NCI-H2107 treated with DMSO at 0.1 percent for 48 hours (cell line): Measurements from ENCODE around the gene HCAR3.
"Not testable (repeated sequence)": the region's sequence is repeated elsewhere in the genome, so short reads cannot be mapped to it uniquely, and the experiment has no call there.

Experiments
- DNase-seq: peaks from one replicate; lab custom pipeline; 2025; ENCODE audit not compliant: unreplicated experiment; lab: John Stamatoyannopoulos, UW

The HCAR3 gene

DNA sequence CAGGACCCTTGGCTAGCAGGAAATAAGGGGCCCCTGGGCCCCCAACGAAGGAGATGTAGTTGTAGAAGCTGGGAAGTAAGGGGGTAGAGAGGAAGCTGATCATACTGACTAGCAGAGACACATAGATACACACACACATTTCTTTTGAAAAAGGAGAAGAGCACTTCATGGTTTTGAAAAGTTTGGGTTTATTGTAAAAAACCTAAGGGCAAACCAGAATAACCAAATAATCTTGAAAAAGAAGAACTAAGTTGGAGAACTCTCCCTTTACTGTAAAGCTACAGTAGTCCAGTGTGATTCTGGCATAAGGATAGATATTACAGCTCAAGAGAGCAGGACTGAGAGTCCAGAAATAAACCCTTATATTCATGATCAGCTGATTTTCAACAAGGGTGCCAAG lies 5.8 kb upstream of the HCAR3 start:
- DNase-seq = no peak

DNA sequence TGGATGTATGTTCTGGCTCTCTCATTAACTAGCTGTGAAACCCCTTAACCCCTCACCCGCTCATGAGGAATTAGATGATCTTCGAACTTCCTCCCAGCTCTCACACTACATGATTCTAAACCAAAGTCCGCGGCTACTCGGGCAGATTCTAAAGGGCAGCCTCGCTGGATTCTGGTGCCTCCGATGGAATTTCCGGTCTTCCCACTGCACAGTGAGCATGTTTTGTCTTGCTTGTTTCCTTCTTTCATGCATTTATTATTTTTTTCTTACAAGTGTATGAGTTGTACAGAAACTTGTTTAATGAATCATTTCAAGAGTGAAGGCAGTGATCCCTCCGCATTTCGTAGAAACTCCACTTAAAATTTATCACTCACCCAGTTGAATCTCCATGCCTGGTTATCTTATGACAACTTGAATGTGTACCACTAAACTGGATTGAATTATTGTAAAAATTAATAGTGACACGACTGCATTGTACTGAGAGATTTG lies 4.5 kb upstream of the HCAR3 start:
- DNase-seq = no peak

DNA sequence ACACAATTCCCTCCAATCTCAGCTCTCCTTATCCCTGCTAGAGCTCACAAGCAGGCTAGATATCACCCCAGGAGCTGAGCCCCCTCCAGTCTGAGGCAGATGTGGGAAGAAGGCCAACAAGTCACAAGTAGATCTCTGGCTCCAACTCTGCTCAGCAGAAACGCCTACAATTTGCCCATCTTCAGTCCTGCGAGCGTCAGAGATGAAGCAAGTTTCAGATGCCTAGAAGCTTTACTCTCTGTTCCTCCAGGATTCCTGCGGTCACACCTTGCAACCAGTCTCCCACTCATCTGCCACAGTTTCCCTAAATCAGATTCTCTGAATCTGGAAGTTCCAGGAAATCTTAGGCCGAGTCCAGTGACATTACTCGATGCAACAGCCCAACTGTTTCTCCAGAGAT lies 1.4 kb downstream of the HCAR3 start:
- not testable (repeated sequence) for DNase-seq

DNA sequence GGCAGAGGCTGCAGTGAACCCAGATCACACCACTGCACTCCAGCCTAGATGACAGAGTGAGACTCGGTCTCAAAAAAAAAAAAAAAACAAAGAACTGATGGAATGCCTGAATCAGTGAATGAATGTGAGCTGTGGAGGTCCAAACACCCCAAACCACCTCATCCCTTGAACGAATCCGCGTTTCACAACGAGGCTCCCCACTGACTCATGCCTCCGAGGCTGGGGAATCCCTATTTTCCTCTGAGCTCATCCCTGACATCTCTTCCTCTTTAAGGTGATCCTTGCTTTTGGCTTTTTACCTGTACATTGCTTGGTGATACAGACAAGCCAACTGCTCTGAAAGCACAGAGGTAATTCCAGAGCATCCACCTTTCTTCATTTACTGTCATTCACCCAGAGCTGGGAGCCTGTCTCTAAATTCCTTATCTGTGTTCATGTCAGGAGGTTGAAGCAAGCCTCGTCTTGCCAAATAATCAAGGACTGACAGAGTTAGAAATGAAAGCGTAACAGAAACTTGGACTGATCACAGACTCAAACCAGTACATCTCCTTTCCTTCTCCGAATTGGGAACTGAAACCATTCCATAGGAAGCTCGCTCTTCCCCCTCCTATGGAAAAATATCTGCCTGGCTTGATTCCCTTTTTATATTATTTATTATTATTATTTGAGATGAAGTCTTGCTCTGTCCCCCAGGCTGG lies 3.0 kb downstream of the HCAR3 start:
- not testable (repeated sequence) for DNase-seq

DNA sequence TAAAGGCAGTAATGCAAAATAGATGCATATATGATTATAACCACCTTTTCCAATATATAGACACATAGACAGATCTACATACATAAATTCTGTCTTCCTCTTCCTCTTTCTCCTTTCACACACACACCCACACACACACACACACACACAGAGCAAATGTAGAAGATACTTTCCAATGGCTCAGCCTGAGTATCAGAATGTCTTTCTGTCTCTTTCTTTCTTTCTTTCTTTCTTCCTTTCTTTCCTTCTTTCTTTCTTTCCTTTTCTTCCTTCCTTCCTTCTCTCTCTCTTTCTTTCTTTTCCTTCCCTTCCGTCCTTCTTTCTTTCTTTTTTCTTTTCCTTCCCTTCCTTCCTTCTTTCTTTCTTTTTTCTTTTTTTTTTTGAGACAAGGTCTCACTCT lies 5.3 kb downstream of the HCAR3 start:
- DNase-seq = not testable (repeated sequence)

DNA sequence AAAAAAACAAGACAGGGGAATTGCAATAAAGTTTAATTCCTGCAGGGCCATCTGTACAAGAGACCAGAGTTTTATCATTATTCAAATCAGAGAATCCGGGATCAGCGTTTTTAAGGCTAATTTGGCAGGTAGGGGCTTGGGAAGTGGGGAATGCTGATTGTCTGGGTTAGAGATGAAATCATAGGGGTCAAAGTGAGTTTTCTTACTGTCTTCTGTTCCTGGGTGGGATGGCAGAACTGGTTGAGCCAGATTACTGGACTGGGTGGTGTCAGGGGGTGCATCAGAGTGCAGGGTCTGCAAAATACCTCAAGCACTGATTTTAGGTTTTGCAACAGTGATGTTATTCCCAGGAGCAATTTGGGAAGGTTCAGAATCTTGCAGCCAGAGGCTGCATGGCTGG lies 6.3 kb downstream of the HCAR3 start:
- not testable (repeated sequence) for DNase-seq

DNA sequence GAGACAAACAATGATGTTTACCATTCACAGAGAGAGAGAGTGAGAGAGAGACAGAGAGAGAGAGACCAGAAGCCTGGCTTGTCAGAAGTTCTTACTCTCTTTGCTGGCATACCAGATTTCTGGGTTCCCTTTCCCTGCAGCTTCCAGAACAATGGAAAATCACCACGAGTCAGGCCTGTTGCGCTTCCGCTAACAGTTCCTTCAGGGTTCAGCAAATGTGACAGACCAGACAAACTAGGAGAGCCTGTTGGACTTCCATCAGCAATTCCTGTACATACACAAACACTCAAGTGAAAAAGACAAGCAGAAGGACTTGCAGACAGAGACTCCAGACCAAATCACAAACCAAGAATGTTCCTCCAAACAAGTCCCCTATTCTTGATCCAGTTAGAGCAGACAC lies 7.3 kb downstream of the HCAR3 start:
- DNase-seq = not testable (repeated sequence)

DNA sequence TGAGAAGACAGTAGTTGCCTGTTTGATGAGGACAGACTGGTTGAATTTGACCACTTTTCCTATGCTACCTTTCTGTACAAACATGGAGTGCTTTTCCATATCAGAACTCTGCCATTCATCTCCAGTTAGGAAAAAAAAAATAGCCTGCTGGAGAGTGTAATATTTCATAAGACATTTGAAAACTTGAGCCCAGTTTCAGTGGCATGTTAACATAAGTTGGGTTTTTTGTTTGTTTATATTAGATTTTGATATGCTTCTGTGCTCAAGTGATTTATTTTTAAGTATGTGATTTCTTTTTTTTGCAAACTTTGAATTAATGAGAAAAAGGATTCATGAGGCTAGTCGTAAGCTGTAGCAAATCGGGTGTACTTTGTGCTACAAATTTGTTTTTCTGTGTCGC lies 12.8 kb downstream of the HCAR3 start:
- DNase-seq = not testable (repeated sequence)

DNA sequence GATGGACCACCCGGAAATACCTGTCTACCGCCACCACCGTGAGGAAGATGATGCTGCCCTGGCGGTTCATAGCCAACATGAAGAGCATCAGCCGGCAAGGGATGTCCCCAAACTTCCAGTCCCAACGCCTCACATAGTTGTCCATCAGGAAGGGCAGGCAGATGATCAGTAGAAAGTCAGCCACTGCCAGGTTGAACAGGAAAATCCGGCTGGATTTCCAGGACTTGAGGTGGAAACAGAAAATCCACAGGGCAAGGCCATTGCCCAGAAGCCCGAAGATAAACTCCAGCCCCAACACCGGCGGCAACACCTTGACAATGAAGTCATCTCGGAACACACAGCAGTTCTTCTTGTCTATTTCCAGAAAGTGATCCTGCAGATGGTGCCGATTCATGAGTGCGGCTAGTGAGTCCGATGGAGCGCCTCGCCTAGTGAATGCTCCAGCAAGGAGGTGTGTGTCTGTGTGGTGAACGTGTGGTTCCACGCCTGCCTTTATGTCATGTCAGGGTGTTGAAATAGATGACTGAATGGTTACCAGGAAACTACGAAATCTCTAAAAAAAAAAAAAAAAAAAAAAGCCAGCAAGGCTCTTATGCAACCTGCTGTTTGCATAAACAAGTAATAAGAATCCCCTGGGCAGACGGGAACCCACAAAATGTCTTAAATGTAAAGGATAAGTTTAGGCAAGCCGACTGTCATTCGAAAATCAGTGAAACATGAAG lies 13.6 kb downstream of the HCAR3 start, which contains the start of gene HCAR2:
Gene HCAR2, minus strand, starts transcription at position 468 of the 722 bp plus-strand sequence. Its CDS starts 74 bp downstream, at position 394.
- DNase-seq = peak; percentile 24

DNA sequence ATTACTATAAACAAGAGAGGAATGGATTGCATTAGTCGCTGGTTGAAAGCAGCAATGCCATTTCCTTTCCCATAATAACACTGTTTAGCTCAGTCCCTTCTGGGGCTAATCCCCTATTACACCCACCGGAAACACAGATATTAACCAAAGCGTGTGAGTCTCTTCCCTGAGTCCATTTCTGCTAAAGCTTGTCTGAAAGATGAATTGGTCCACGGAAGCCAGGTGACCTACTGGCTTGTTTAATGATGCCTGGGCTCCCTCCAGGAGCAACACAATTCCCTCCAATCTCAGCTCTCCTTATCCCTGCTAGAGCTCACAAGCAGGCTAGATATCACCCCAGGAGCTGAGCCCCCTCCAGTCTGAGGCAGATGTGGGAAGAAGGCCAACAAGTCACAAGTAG lies 15.1 kb downstream of the HCAR3 start:
- not testable (repeated sequence) for DNase-seq

DNA sequence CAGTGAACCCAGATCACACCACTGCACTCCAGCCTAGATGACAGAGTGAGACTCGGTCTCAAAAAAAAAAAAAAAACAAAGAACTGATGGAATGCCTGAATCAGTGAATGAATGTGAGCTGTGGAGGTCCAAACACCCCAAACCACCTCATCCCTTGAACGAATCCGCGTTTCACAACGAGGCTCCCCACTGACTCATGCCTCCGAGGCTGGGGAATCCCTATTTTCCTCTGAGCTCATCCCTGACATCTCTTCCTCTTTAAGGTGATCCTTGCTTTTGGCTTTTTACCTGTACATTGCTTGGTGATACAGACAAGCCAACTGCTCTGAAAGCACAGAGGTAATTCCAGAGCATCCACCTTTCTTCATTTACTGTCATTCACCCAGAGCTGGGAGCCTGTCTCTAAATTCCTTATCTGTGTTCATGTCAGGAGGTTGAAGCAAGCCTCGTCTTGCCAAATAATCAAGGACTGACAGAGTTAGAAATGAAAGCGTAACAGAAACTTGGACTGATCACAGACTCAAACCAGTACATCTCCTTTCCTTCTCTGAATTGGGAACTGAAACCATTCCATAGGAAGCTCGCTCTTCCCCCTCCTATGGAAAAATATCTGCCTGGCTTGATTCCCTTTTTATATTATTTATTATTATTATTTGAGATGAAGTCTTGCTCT lies 16.4 kb downstream of the HCAR3 start:
- not testable (repeated sequence) for DNase-seq

DNA sequence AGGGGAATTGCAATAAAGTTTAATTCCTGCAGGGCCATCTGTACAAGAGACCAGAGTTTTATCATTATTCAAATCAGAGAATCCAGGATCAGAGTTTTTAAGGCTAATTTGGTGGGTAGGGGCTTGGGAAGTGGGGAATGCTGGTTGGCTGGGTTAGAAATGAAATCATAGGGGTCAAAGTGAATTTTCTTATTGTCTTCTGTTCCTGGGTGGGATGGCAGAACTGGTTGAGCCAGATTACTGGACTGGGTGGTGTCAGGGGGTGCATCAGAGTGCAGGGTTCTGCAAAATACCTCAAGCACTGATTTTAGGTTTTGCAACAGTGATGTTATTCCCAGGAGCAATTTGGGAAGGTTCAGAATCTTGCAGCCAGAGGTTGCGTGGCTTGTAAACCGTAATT lies 19.7 kb downstream of the HCAR3 start:
- DNase-seq = not testable (repeated sequence)

DNA sequence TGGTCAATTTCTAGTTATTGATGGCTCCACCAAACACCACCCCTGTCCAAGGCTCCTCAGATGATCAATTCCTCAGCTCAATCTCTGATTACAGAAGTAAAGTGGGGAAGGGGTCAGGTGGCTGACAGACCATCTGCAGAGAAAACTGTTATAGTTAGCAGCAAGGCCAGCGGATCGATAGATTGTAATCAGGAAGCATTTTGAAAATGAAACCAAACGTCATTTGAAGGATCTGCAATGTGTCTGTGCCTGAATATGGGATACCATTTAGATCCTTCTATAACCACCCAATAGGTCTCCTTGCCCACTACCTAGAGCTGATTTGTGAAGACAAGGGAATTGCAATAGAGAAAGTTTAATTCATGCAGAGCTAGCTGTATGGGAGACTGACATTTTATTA lies 25.0 kb downstream of the HCAR3 start:
- no peak for DNase-seq

DNA sequence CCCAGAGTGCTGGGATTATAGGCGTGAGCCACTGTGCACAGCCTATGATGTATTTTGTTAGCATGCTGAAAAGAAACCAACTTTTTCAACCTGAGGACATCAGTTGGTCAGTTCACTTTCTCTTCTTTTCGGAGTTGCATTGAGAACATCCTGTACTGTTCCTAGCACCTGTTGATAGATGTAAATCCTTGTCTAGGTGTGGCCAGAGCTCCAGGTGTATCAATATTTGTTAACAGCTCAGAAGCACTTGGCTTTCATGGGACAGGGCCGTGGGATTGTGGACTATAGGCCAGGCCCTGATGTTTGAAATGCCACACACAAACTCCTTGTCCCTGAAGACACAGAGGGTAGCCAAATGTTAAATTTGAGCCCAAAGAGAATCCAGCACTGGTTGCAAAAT lies 28.3 kb downstream of the HCAR3 start:
- no peak for DNase-seq

DNA sequence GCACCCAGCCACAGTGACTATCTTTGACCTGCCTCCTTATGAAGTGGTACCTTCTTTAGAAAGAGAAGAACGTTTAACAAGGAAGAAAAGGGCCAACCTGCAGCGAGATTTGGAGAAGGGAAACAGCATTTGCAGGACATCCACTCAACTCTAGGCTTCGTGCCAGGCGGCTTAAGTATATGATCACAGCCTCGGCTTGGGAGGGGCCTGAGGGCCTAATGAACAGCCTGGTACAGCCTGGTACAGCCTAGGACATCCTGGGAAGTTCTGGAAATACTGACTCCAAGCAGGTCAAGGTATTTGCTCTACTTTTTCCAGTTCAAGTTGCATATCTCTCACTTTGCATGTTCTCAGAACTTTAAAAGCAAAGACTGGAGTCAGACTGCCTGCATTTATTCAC lies 29.5 kb downstream of the HCAR3 start:
- DNase-seq = peak; percentile 17

DNA sequence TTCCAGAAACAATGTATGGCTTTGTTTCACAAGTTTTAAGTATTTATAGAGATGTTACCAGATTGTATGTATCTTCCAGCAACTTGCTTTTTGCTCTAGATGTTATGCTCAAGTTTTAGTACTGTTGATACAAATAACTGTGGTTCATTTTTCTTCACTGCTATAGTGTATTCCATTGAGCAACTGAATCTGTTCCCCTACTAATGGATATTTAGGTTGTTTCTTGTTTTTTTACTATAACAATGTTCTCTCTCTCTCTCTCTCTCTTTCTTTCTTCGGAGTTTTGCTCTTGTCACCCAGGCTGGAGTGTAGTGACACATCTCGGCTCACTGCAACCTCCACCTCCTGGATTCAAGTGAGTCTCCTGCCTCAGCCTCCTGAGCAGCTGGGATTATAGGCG lies 30.1 kb downstream of the HCAR3 start:
- DNase-seq = no peak

DNA sequence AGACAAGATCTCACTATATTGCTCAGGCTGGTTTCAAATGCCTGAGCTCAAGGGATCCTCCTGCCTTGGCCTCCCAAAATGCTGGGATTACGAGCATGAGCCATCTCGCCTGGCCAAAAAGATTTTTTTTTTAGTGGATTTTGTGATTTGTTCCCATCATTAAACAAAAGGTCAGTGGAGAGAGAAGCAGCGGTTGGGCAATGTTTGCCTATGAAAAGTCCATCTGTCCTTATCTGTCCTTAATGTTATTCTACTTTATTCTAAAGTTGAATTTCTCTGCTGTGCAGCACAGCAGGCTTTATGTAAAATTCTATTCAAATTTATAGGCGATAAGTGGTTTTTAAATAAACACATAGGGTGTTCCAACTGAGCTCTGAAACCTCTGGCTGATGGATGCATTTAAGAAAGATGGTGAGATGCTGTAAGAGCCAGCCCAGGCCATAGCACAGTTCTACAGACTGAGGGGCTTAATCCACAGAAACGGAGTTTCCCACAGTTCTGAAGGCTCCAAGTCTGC lies 32.3 kb downstream of the HCAR3 start:
- DNase-seq = no peak

DNA sequence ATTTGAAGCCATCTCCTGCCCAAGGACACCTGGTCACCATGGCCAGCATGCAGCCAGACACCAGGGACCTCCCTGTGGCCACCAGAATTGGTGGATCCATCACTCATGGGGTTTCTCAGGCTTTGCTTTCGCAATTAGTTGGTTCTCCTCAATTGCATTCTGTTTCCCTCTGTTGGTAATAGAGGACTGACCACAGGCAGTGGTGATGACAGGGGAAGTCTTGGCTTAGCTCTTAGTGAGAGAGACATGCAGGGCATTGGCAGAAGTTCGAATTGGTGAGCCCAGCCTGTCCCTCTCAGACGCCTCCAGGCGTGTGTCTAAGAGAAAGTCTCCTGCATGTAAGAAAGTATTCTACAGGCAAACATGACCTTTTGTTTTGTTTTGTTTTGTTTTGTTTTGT lies 34.8 kb downstream of the HCAR3 start:
- DNase-seq = no peak

DNA sequence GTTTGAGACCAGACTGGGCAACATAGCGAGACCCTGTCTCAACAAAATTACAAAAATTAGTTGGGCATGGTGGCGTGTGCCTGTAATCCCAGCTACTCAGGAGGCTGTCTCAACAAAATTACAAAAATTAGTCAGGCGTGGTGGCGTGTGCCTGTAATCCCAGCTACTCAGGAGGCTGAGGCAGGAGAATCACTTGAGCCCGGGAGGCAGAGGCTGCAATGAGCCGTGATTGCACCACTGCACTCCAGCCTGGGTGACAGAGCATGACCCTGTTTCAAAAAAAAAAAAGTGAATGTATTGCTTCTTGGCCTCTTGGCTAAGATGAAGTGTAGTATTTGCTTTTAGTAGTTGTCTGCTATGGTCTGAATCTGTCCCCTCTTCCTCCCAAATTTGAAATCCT lies 35.6 kb downstream of the HCAR3 start:
- DNase-seq = not testable (repeated sequence)

DNA sequence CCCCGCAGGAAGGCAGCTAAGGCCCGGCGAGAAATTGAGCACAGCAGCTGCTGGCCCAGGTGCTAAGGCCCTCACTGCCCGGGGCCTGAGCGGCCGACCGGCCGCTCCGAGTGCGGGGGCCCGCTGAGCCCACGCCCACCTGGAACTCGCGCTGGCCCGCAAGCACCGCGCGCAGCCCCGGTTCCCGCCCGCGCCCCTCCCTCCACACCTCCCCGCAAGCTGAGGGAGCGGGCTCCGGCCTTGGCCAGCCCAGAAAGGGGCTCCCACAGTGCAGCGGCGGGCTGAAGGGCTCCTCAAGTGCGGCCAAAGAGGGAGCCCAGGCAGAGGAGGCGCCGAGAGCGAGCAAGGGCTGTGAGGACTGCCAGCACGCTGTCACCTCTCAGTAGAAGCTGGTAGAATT lies 39.8 kb downstream of the HCAR3 start:
- DNase-seq = not testable (repeated sequence)

DNA sequence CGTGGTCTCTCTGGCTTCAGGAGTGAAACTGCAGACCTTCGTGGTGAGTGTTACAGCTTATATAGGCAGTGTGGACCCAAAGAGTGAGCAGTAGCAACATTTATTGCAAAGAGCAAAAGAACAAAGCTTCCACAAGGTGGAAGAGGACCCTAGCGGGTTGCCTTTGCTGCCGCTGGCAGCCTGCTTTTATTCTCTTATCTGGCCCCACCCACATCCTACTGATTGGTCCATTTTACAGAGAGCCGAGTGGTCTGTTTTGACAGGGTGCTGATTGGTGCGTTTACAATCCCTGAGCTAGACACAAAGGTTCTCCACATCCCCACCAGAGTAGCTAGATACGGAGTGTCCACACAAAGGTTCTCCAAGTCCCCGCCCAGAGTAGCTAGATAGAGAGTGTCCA lies 40.6 kb downstream of the HCAR3 start:
- DNase-seq = not testable (repeated sequence)

DNA sequence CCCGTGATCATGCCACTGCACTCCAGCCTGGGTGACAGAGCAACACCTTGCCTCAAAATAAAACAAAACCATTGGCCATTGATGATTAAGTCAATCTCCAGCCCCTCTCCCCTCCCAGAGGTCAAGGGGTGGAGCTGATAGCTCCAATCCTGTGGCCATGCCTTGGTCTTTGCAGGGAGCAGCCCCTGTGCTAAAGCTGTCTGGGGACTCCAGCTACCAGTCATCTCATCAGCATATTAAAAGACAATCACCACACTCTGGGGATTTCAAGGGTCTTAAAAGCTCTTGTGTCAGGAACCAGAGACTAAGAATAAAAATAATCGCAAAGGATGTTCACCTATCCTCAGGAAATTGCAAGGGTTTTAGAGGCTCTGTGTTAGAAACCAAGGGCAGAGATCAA lies 44.1 kb downstream of the HCAR3 start:
- DNase-seq = no peak
